HEK293 (cell line): Measurements from ENCODE around the gene CBFA2T2.

Experiments used
- IKZF3 ChIP-seq: fragments of 450-650 bp; IDR thresholded peaks from 2 replicates; pipeline ENCODE4 v1.5.0; 2018; ENCODE audit warnings: missing biosample characterization, mild to moderate bottlenecking, missing genetic modification characterization, moderate library complexity
- KLF1 ChIP-seq: fragments of 450-650 bp; formaldehyde crosslinking; IDR thresholded peaks from 2 replicates; pipeline ENCODE4 v1.5.1; 2016; ENCODE audit warnings: missing biosample characterization, missing genetic modification characterization
- SP2 ChIP-seq: fragments of 450-650 bp; formaldehyde crosslinking; IDR thresholded peaks from 2 replicates; pipeline ENCODE4 v1.5.1; 2016; ENCODE audit warnings: missing biosample characterization, missing genetic modification characterization
- TRIM28 ChIP-seq: IDR thresholded peaks from 2 replicates; pipeline ENCODE4 v1.6.1; 2011; ENCODE audit warnings: low read length, control low read depth, borderline replicate concordance
- ZNF37A ChIP-seq: fragments of 450-650 bp; IDR thresholded peaks from 2 replicates; pipeline ENCODE4 v1.5.1; 2018; ENCODE audit warnings: missing biosample characterization, missing genetic modification characterization
- ZNF560 ChIP-seq: fragments of 450-650 bp; formaldehyde crosslinking; IDR thresholded peaks from 2 replicates; pipeline ENCODE4 v1.5.1; 2017; ENCODE audit warnings: missing biosample characterization, missing genetic modification characterization, borderline replicate concordance
- TF ChIP-seq, protein P1 (sequence below): fragments of 450-650 bp; formaldehyde crosslinking; IDR thresholded peaks from 2 replicates; pipeline ENCODE4 v1.5.1; 2016; ENCODE audit warnings: missing biosample characterization, missing genetic modification characterization

GRCh38 chr20:33645396-33645795, 155.5 kb downstream of the CBFA2T2 start:
- TF ChIP-seq IKZF3 (tag by site-specific recombination) (no peak), SP2 (tag by site-specific recombination) (no peak), KLF1 (tag by site-specific recombination) (no peak), ZNF560 (tag by site-specific recombination) (no peak), TRIM28 (no peak), ZNF37A (tag by site-specific recombination) (no peak)
- TF ChIP-seq, protein P1, sequence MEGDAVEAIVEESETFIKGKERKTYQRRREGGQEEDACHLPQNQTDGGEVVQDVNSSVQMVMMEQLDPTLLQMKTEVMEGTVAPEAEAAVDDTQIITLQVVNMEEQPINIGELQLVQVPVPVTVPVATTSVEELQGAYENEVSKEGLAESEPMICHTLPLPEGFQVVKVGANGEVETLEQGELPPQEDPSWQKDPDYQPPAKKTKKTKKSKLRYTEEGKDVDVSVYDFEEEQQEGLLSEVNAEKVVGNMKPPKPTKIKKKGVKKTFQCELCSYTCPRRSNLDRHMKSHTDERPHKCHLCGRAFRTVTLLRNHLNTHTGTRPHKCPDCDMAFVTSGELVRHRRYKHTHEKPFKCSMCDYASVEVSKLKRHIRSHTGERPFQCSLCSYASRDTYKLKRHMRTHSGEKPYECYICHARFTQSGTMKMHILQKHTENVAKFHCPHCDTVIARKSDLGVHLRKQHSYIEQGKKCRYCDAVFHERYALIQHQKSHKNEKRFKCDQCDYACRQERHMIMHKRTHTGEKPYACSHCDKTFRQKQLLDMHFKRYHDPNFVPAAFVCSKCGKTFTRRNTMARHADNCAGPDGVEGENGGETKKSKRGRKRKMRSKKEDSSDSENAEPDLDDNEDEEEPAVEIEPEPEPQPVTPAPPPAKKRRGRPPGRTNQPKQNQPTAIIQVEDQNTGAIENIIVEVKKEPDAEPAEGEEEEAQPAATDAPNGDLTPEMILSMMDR (tag by site-specific recombination) = no peak
